PC-9 (cell line): ENCODE measurements around the gene P4HA1.

Experiments used
- EZH2 ChIP-seq: fragments of 200-600 bp; sonication (generic); IDR thresholded peaks from 2 replicates; pipeline ENCODE4 v1.8.0; 2017; ENCODE audit warnings: antibody characterized with exemption, low read depth
- TF ChIP-seq, protein P1 (sequence below): fragments of 200-600 bp; sonication (generic); conservative IDR thresholded peaks from 2 replicates; pipeline ENCODE4 v1.6.1; 2017; ENCODE audit warnings: mixed run types, antibody characterized with exemption, mild to moderate bottlenecking, moderate library complexity

- TF ChIP-seq, protein P1, sequence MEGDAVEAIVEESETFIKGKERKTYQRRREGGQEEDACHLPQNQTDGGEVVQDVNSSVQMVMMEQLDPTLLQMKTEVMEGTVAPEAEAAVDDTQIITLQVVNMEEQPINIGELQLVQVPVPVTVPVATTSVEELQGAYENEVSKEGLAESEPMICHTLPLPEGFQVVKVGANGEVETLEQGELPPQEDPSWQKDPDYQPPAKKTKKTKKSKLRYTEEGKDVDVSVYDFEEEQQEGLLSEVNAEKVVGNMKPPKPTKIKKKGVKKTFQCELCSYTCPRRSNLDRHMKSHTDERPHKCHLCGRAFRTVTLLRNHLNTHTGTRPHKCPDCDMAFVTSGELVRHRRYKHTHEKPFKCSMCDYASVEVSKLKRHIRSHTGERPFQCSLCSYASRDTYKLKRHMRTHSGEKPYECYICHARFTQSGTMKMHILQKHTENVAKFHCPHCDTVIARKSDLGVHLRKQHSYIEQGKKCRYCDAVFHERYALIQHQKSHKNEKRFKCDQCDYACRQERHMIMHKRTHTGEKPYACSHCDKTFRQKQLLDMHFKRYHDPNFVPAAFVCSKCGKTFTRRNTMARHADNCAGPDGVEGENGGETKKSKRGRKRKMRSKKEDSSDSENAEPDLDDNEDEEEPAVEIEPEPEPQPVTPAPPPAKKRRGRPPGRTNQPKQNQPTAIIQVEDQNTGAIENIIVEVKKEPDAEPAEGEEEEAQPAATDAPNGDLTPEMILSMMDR = no peak
- TF ChIP-seq EZH2 = no peak
Observed at GRCh38 chr10:73075829-73076228, 20.8 kb downstream of the P4HA1 start.
